Sigmoid colon (tissue), 7 donors: ENCODE measurements around the gene NUDT1. TPM values are rescaled to one million over a fixed set of nuclear protein-coding genes. Genes with fewer than 3 reads are reported as not detected.
A peak's percentile ranks its signal among the peaks of the same experiment; 100 is the strongest.

ENCODE experiments used
- DNase-seq: peaks from one replicate; pipeline ENCODE4 v3.0.0-alpha.2; 2019
- H3K27ac ChIP-seq, 4 donors: fragments of 200-600 bp; sonication (generic); one replicate each; pipeline ENCODE4 v1.5.1; 2016 to 2019; ENCODE audit warnings: mild to moderate bottlenecking in 1 of 4
- H3K27me3 ChIP-seq, 3 donors: fragments of 200-600 bp; sonication (generic); one replicate each; pipeline ENCODE4 v1.5.1; 2019; ENCODE audit warnings: mild to moderate bottlenecking in 1 of 3
- H3K36me3 ChIP-seq, 4 donors: fragments of 200-600 bp; sonication (generic); one replicate each; pipeline ENCODE4 v1.5.1; 2016 to 2019
- H3K4me1 ChIP-seq, 4 donors: fragments of 200-600 bp; sonication (generic); one replicate each; pipeline ENCODE4 v1.5.1; 2017 to 2019
- H3K4me3 ChIP-seq, 4 donors: fragments of 200-600 bp; sonication (generic); one replicate each; pipeline ENCODE4 v1.5.1; 2017 to 2019; ENCODE audit warnings: mild to moderate bottlenecking in 2 of 4, moderate library complexity in 1 of 4
- H3K9me3 ChIP-seq, 4 donors: fragments of 200-600 bp in 3 of 4; sonication (generic) in 3 of 4; one replicate each; pipeline versions ENCODE4 v1.5.1 to v1.6.1; 2013 to 2019
- CTCF ChIP-seq, 4 experiments: fragments of 450-650 bp in 3 of 4; fragments of 200-600 bp in 1 of 4; IDR thresholded peaks; one replicate each; pipeline ENCODE4 v1.5.1; 2016 to 2019; ENCODE audit warnings: antibody characterized with exemption in 4 of 4, mild to moderate bottlenecking in 3 of 4, moderate library complexity in 2 of 4
- EP300 ChIP-seq, 4 donors: sonication (generic); formaldehyde crosslinking; IDR thresholded peaks; one replicate each; pipeline ENCODE4 v1.6.1; 2017; ENCODE audit warnings: antibody characterized with exemption in 4 of 4
- POLR2A ChIP-seq, 2 donors: fragments of 450-650 bp; IDR thresholded peaks; one replicate each; pipeline ENCODE4 v1.6.1; 2016; ENCODE audit warnings: antibody characterized with exemption in 2 of 2, mild to moderate bottlenecking in 2 of 2, moderate library complexity in 2 of 2
- POLR2AphosphoS5 ChIP-seq, 4 donors: sonication (generic); formaldehyde crosslinking; IDR thresholded peaks; one replicate each; pipeline ENCODE4 v1.6.1; 2017; ENCODE audit warnings: antibody characterized with exemption in 4 of 4
- WGBS, 2 donors: extraction: QIAGEN DNeasy Blood & Tissue Kit; methylation state at CpG; one replicate each; pipeline ENCODE4 v1.1.7; 2013; 5-methylcytosine and 5-hydroxymethylcytosine counted together
- intact Hi-C: fragments of 100-400 bp; cut with DNase I; formaldehyde crosslinking; loops from one replicate; pipeline ENCODE4 v1.15.1; 2023
- polyA plus RNA-seq, 3 donors: library from polyadenylated mRNA; stranded (reverse); fragments of 200-250 nt; gene quantifications; one replicate each; pipeline ENCODE4 v1.2.3, GENCODE V29; 2013
- total RNA-seq, 4 donors: library from RNA; depleted of rRNA; stranded (reverse); fragments of >200 nt; gene quantifications; one replicate each; pipeline ENCODE4 v1.1.0, GENCODE V29; 2016
- donor health status: healthy with polysubstance abuse.
- donor health status: Bipolar disorder and iron deficiency.
- donor health status: healthy.

NUDT1 gene
- total and polyA plus RNA-seq, 7 donors: 13.3 to 46.9 (median 27.0) TPM

DNA sequence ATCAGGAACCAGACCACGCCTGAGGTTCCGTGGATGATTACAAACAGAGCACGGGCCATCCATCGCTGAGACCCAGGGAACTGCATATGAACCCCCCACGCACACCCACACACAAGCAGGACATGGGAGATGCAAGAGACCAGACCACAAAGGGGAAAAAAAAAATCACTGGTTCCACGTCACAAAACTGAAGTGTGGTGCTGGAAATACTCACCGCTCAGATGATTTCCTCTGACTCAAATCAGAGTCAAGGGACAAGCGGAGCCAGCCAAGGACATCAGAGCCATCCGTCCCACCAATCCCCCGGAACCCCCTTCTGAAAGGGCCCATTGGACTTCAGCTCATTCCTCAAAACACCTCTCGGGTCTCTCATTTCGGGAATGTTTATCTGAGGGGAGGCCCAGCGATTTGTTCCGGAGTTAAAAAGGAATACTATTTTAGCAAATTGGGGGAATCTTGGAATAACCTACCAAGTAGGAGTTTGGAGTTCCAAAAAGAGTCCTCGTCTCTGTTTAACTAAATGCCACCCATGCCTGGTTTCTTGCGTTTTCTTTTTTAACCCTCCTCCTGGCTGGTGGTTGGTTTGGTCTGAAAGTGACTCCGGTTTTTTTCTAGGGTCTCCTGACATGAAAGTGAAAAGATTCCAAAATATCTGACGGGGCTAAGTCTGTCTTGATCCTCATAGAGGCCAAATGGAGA is 57.3 kb downstream of the NUDT1 start:
- WGBS, 2 donors: 72 to 88% methylated on average over 18 of the region's 18 CpGs
- H3K36me3 ChIP-seq: no peaks in the 10 kb centered on the region
- H3K9me3 ChIP-seq: no peaks in the 10 kb centered on the region
- no peak for TF ChIP-seq POLR2A (IDR thresholded peaks at IDR 0.05)
- no peak for TF ChIP-seq CTCF (IDR thresholded peaks at IDR 0.05)
- TF ChIP-seq EP300 (IDR thresholded peaks at IDR 0.05): no peak
- peak in 1 of 4 donors; percentile 24 for TF ChIP-seq POLR2AphosphoS5 (IDR thresholded peaks at IDR 0.05)
- H3K4me3 ChIP-seq: no peak overlapping the region
- no peak for DNase-seq
- H3K27ac ChIP-seq: peak overlapping the region; percentile 10 to 41 (median 28)
- intact Hi-C loops: no loop called here
- no peaks in the 10 kb centered on the region for H3K27me3 ChIP-seq
- H3K4me1 ChIP-seq: no peaks in the 10 kb centered on the region

- H3K36me3 ChIP-seq: no peaks in the 10 kb centered on the region
- peak overlapping the region; percentile 10 to 41 (median 28) for H3K27ac ChIP-seq
- WGBS, 2 donors: 61 to 85% methylated on average over 9 of the region's 9 CpGs
- no peak for TF ChIP-seq POLR2AphosphoS5 (IDR thresholded peaks at IDR 0.05)
- TF ChIP-seq CTCF (IDR thresholded peaks at IDR 0.05): no peak
- no peak for TF ChIP-seq POLR2A (IDR thresholded peaks at IDR 0.05)
- no peak for TF ChIP-seq EP300 (IDR thresholded peaks at IDR 0.05)
- no peaks in the 10 kb centered on the region for H3K27me3 ChIP-seq
- intact Hi-C loops: no loop called here
- DNase-seq: no peak
- peaks cover 0 to 7% (median 0%) of the 10 kb centered on the region in 4 donors for H3K4me1 ChIP-seq
- no peaks in the 10 kb centered on the region for H3K9me3 ChIP-seq
- H3K4me3 ChIP-seq: no peak overlapping the region
These were observed 58.0 kb downstream of the NUDT1 start for GRCh38 chr7:2299870-2300512.

Other genes with a start within 250 kb of the NUDT1 start
- 10 to 100 TPM; 12.1 to 30.5 (median 21.4) TPM for gene MAD1L1, start 9.3 kb upstream of the NUDT1 start, total RNA-seq
- gene MAD1L1, start 9.3 kb upstream of the NUDT1 start, polyA plus RNA-seq: 10 to 100 TPM; 10.2 to 38.4 (median 14.6) TPM
- gene MRM2, start within 50 bp of the NUDT1 start, total RNA-seq: 10 to 100 TPM; 13.2 to 20.8 (median 17.3) TPM
- 10 to 100 TPM; 12.6 to 25.0 (median 22.4) TPM for gene MRM2, start within 50 bp of the NUDT1 start, polyA plus RNA-seq
- 10 to 100 TPM in 2 of 4 donors, 1 to 10 TPM in 2; 5.3 to 14.0 (median 8.5) TPM for gene SNX8, start 72.2 kb downstream of the NUDT1 start, total RNA-seq
- 10 to 100 TPM in 2 of 3 donors, 1 to 10 TPM in 1; 7.2 to 23.1 (median 10.2) TPM for gene SNX8, start 72.2 kb downstream of the NUDT1 start, polyA plus RNA-seq
- gene EIF3B, start 112.6 kb downstream of the NUDT1 start, total RNA-seq: 100 to 1,000 TPM in 2 of 4 donors, 10 to 100 TPM in 2; 89.2 to 125 (median 103) TPM
- gene EIF3B, start 112.6 kb downstream of the NUDT1 start, polyA plus RNA-seq: 100 to 1,000 TPM in 1 of 3 donors, 10 to 100 TPM in 2; 37.9 to 107 (median 47.4) TPM
- gene CHST12, start 161.4 kb downstream of the NUDT1 start, total RNA-seq: 10 to 100 TPM in 3 of 4 donors, 1 to 10 TPM in 1; 7.5 to 10.9 (median 10.4) TPM
- gene CHST12, start 161.4 kb downstream of the NUDT1 start, polyA plus RNA-seq: 10 to 100 TPM in 1 of 3 donors, 1 to 10 TPM in 2; 1.2 to 11.9 (median 3.2) TPM
- not detected for gene GRIFIN, start 234.2 kb downstream of the NUDT1 start, total RNA-seq
- gene GRIFIN, start 234.2 kb downstream of the NUDT1 start, polyA plus RNA-seq: not detected